SK-N-MC (cell line): Measurements from ENCODE around the gene ACAP2.

Experiments used
- EZH2 ChIP-seq: fragments of 200-600 bp; sonication (generic); IDR thresholded peaks from one replicate; pipeline ENCODE4 v1.6.1; 2017; ENCODE audit warnings: antibody characterized with exemption
- FOXP2 ChIP-seq: optimal IDR thresholded peaks from 2 replicates; pipeline ENCODE3; 2011; ENCODE audit warnings: mild to moderate bottlenecking, moderate library complexity; ENCODE audit not compliant: insufficient read depth; ENCODE audit errors: extremely low read length, control extremely low read depth
- POLR2AphosphoS5 ChIP-seq: IDR thresholded peaks from 2 replicates; pipeline ENCODE4 v1.6.1; 2012; ENCODE audit warnings: mild to moderate bottlenecking, low read depth, low read length, borderline replicate concordance

- TF ChIP-seq EZH2 (no peak), POLR2AphosphoS5 (no peak), FOXP2 (no peak)
Measured at GRCh38 chr3:195388380-195388779, 54.4 kb downstream of the ACAP2 start.
